IMR-90 (cell line): ENCODE data around the gene ERLIN1. TPM values are rescaled to one million over a fixed set of nuclear protein-coding genes. Genes with fewer than 3 reads are reported as not detected.

Experiments used
- ATAC-seq: fragments of 200-7000 bp; cut with Tn5 transposase; 2 replicates; pipeline ENCODE4 v1.9.1; 2020; ENCODE audit warnings: low read depth, mild to moderate bottlenecking, moderate library complexity
- BruUV-seq: library from RNA; stranded (reverse); fragments of 400-500 nt; replicated peaks from 2 replicates; lab custom pipeline; 2021; lab: Mats Ljungman, UMichigan
- CTCF ChIA-PET: fragments of 300-600 bp; formaldehyde crosslinking; extraction: SDS; loops from one replicate; lab custom pipeline; 2021; ENCODE audit warnings: antibody characterized with exemption; lab: Yijun Ruan, JAX
- POLR2A ChIA-PET: fragments of 300-600 bp; sonication (Branson Sonifier 250); formaldehyde crosslinking; loops from one replicate; lab custom pipeline; 2022; ENCODE audit warnings: antibody characterized with exemption; ENCODE audit not compliant: unreplicated experiment; lab: Charles Lee
- DNase-seq: peaks from one replicate; pipeline ENCODE4 v3.0.0; 2013
- H2AFZ ChIP-seq: replicated peaks from 2 replicates; pipeline ENCODE3; 2013; ENCODE audit warnings: low read length, mild to moderate bottlenecking; ENCODE audit not compliant: poor library complexity
- H2AK5ac ChIP-seq: 2 replicates; pipeline ENCODE4 v1.6.1; 2013; ENCODE audit warnings: low read depth, low read length, inconsistent platforms
- H2AK9ac ChIP-seq: replicated peaks from 2 replicates; pipeline ENCODE3; 2013; ENCODE audit warnings: mild to moderate bottlenecking, low read depth, low read length, moderate library complexity; ENCODE audit not compliant: poor library complexity
- H2BK120ac ChIP-seq: 2 replicates; pipeline ENCODE4 v1.6.1; 2013; ENCODE audit warnings: low read depth, low read length, inconsistent platforms
- H2BK15ac ChIP-seq: 3 replicates; pipeline ENCODE4 v1.6.1; 2013; ENCODE audit warnings: low read depth, low read length, inconsistent platforms
- H2BK20ac ChIP-seq: 2 replicates; pipeline ENCODE4 v1.6.1; 2013; ENCODE audit warnings: low read depth, mild to moderate bottlenecking, inconsistent platforms, low read length, moderate library complexity
- H2BK5ac ChIP-seq: 2 replicates; pipeline ENCODE4 v1.6.1; 2013; ENCODE audit warnings: mild to moderate bottlenecking, low read depth, low read length, inconsistent platforms; ENCODE audit not compliant: poor library complexity, severe bottlenecking
- H3K14ac ChIP-seq: replicated peaks from 2 replicates; pipeline ENCODE4 v1.6.1; 2013; ENCODE audit warnings: low read depth, low read length, inconsistent platforms
- H3K18ac ChIP-seq: 2 replicates; pipeline ENCODE4 v1.6.1; 2013; ENCODE audit warnings: low read depth, low read length, control low read depth
- H3K23ac ChIP-seq: 2 replicates; pipeline ENCODE4 v1.6.1; 2013; ENCODE audit warnings: low read depth, low read length, inconsistent platforms
- H3K27ac ChIP-seq: 2 replicates; pipeline ENCODE4 v1.5.1; 2013; ENCODE audit warnings: mild to moderate bottlenecking, control low read depth, low read length; ENCODE audit not compliant: insufficient read depth
- H3K27me3 ChIP-seq: 2 replicates; pipeline ENCODE4 v1.6.1; 2013; ENCODE audit warnings: low read length; ENCODE audit not compliant: control insufficient read depth, insufficient read depth
- H3K36me3 ChIP-seq: 2 replicates; pipeline ENCODE4 v1.6.1; 2013; ENCODE audit warnings: low read length, mixed read lengths; ENCODE audit not compliant: control insufficient read depth, insufficient read depth
- H3K4ac ChIP-seq: 2 replicates; pipeline ENCODE4 v1.6.1; 2013; ENCODE audit warnings: low read depth, low read length, inconsistent platforms
- H3K4me1 ChIP-seq: 2 replicates; pipeline ENCODE4 v1.6.1; 2013; ENCODE audit warnings: low read length, mixed read lengths; ENCODE audit not compliant: control insufficient read depth, insufficient read depth
- H3K4me2 ChIP-seq: 2 replicates; pipeline ENCODE4 v1.6.1; 2013; ENCODE audit warnings: low read depth, mild to moderate bottlenecking, control low read depth, low read length, moderate library complexity
- H3K4me3 ChIP-seq: 2 replicates; pipeline ENCODE4 v1.5.1; 2013; ENCODE audit warnings: low read depth, mild to moderate bottlenecking, control low read depth, low read length, moderate library complexity; ENCODE audit not compliant: insufficient read depth
- H3K56ac ChIP-seq: 2 replicates; pipeline ENCODE4 v1.6.1; 2013; ENCODE audit warnings: low read length, inconsistent platforms; ENCODE audit not compliant: insufficient read depth; ENCODE audit errors: extremely low read depth
- H3K79me1 ChIP-seq, 2 experiments: 2 replicates each; pipeline ENCODE4 v1.6.1; 2013; ENCODE audit warnings: low read length in 2 of 2, inconsistent platforms in 1 of 2, low read depth in 1 of 2
- H3K9ac ChIP-seq: 2 replicates; pipeline ENCODE4 v1.6.1; 2013; ENCODE audit warnings: low read depth, low read length, control low read depth
- H3K9me1 ChIP-seq: 2 replicates; pipeline ENCODE4 v1.6.1; 2013; ENCODE audit warnings: low read length, inconsistent platforms; ENCODE audit not compliant: insufficient read depth
- H3K9me3 ChIP-seq: 2 replicates; pipeline ENCODE4 v1.6.1; 2013; ENCODE audit warnings: low read length; ENCODE audit not compliant: control insufficient read depth, insufficient read depth
- H4K20me1 ChIP-seq: 2 replicates; pipeline ENCODE4 v1.6.1; 2013; ENCODE audit warnings: low read length, inconsistent platforms; ENCODE audit not compliant: insufficient read depth
- H4K5ac ChIP-seq: 2 replicates; pipeline ENCODE4 v1.6.1; 2013; ENCODE audit warnings: mild to moderate bottlenecking, low read depth, low read length, control low read depth
- H4K8ac ChIP-seq, 2 experiments: 2 replicates each; pipeline ENCODE4 v1.6.1; 2013; ENCODE audit warnings: low read depth in 2 of 2, low read length in 2 of 2, control low read depth in 1 of 2, inconsistent platforms in 1 of 2
- H4K91ac ChIP-seq: 2 replicates; pipeline ENCODE4 v1.6.1; 2013; ENCODE audit warnings: low read depth, low read length, inconsistent platforms; ENCODE audit not compliant: insufficient read depth
- BHLHE40 ChIP-seq: fragments of 150-350 bp; IDR thresholded peaks from 2 replicates; pipeline ENCODE4 v1.6.1; 2016; ENCODE audit warnings: mild to moderate bottlenecking, low read depth, low read length
- CEBPB ChIP-seq: IDR thresholded peaks from 2 replicates; pipeline ENCODE4 v1.6.1; 2012; ENCODE audit warnings: low read depth, low read length, improper control_type of control experiment
- CHD1 ChIP-seq: IDR thresholded peaks from 2 replicates; pipeline ENCODE4 v1.6.1; 2012; ENCODE audit warnings: low read depth, low read length, improper control_type of control experiment
- CTCF ChIP-seq: conservative IDR thresholded peaks from 2 replicates; pipeline ENCODE4 v1.5.1; 2012; ENCODE audit warnings: mild to moderate bottlenecking, low read depth, low read length, improper control_type of control experiment
- ELK1 ChIP-seq: fragments of 150-350 bp; IDR thresholded peaks from 2 replicates; pipeline ENCODE4 v1.6.1; 2016; ENCODE audit warnings: low read depth, mild to moderate bottlenecking, low read length, moderate library complexity, borderline replicate concordance
- FOS ChIP-seq: fragments of 150-350 bp; IDR thresholded peaks from 2 replicates; pipeline ENCODE4 v1.6.1; 2016; ENCODE audit warnings: low read depth, low read length
- MAFK ChIP-seq: IDR thresholded peaks from 2 replicates; pipeline ENCODE4 v1.6.1; 2012; ENCODE audit warnings: low read depth, low read length, improper control_type of control experiment
- MAZ ChIP-seq: IDR thresholded peaks from 2 replicates; pipeline ENCODE4 v1.6.1; 2012; ENCODE audit warnings: low read depth, mild to moderate bottlenecking, low read length, improper control_type of control experiment, moderate library complexity, borderline replicate concordance
- MXI1 ChIP-seq: IDR thresholded peaks from 2 replicates; pipeline ENCODE4 v1.6.1; 2012; ENCODE audit warnings: low read depth, mild to moderate bottlenecking, low read length, moderate library complexity, borderline replicate concordance
- POLR2A ChIP-seq: IDR thresholded peaks from 2 replicates; pipeline ENCODE4 v1.6.1; 2012; ENCODE audit warnings: mild to moderate bottlenecking, low read depth, low read length
- RAD21 ChIP-seq: IDR thresholded peaks from 2 replicates; pipeline ENCODE4 v1.6.1; 2012; ENCODE audit warnings: low read length, improper control_type of control experiment
- RCOR1 ChIP-seq: IDR thresholded peaks from 2 replicates; pipeline ENCODE4 v1.6.1; 2012; ENCODE audit warnings: mild to moderate bottlenecking, low read length, improper control_type of control experiment; ENCODE audit not compliant: insufficient replicate concordance
- RFX5 ChIP-seq: IDR thresholded peaks from 2 replicates; pipeline ENCODE4 v1.8.0; 2012; ENCODE audit warnings: low read depth, mild to moderate bottlenecking, low read length, moderate library complexity
- SMC3 ChIP-seq: fragments of 150-350 bp; IDR thresholded peaks from 2 replicates; pipeline ENCODE4 v1.6.1; 2016; ENCODE audit warnings: low read depth, mild to moderate bottlenecking, antibody characterized with exemption, low read length, moderate library complexity
- WGBS, 2 experiments: methylation state at CpG; one replicate each; pipeline versions ENCODE4 v1.1.5 to v1.1.7; 2013; ENCODE audit warnings: missing lambda C conversion rate in 2 of 2; ENCODE audit not compliant: insufficient read length in 1 of 2; ENCODE audit errors: extremely low coverage in 2 of 2; 5-methylcytosine and 5-hydroxymethylcytosine counted together
- dilution Hi-C: fragments of 300-500 bp; cut with HindIII; formaldehyde crosslinking; loops from one replicate; pipeline ENCODE4 v1.14.3; 2018; ENCODE audit warnings: low sequenced_read_pairs; ENCODE audit not compliant: unreplicated experiment
- in situ Hi-C: fragments of 300-500 bp; cut with MboI; formaldehyde crosslinking; loops from 3 replicates; pipeline ENCODE4 v1.14.3; 2019; ENCODE audit warnings: low sequenced_read_pairs, inconsistent platforms, mixed read lengths
- intact Hi-C: fragments of 100-400 bp; cut with micrococcal nuclease; formaldehyde crosslinking; loops from 2 replicates; pipeline ENCODE4 v1.10.0; 2022
- polyA plus RNA-seq, 3 experiments: library from polyadenylated mRNA; depleted of rRNA; stranded (reverse); fragments of >200 nt; gene quantifications; 2 replicates each; pipeline ENCODE4 v1.2.3, GENCODE V29; 2012; ENCODE audit warnings: low replicate concordance in 1 of 3
- total RNA-seq: library from RNA; depleted of rRNA; stranded (reverse); fragments of >200 nt; gene quantifications from 2 replicates; pipeline ENCODE4 v1.2.3, GENCODE V29; 2012
- TF ChIP-seq, protein P1 (sequence below): fragments of 150-350 bp; IDR thresholded peaks from 2 replicates; pipeline ENCODE4 v1.6.1; 2017; ENCODE audit warnings: mild to moderate bottlenecking, antibody characterized with exemption, low read length, low read depth

Gene ERLIN1
- total and polyA plus RNA-seq, 2 of the 4 experiments (the other 2 are of a cell fraction) = 31.5 to 33.9 TPM

DNA sequence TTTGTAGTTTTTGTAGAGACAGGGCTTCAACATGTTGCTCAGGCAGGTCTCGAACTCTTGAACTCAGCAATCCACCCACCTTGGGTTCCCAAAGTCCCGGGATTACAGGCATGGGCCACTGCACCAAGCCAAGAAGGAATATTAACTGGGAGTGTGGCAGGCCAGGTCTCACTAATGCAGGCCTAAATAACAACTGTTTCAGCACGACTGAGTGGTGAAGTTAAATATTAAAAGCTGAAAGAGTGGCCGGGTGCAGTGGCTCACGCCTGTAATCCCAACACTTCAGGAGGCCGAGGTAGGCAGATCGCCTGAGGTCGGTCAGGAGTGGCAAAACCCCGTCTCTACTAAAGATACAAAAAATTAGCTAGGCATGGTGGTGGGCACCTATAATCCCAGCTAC is 22.4 kb upstream of the ERLIN1 start:
- no peak overlapping the region for H2BK5ac ChIP-seq
- no peak overlapping the region for H2AK5ac ChIP-seq
- in situ Hi-C loops = no loop called here
- intact Hi-C loops = loop anchor here (5.0 kb wide), 1 partner anchor 714 kb away; no protein-coding TSS in a partner anchor
- no peak overlapping the region for H3K4me2 ChIP-seq
- ChIA-PET POLR2A (no interaction called here), CTCF (no interaction called here)
- no peak overlapping the region for H2BK15ac ChIP-seq
- H2AFZ ChIP-seq = no peak overlapping the region
- H2AK9ac ChIP-seq = no peak overlapping the region
- ATAC-seq = no peak
- no TSS peak for BruUV-seq
- whole genome bisulfite sequencing, 2 experiments = 100% methylated on average over 2 of the region's 9 CpGs; no CpG with 5 or more reads in 1 of the 2 experiments
- dilution Hi-C loops = no loop called here
- no peaks in the 10 kb centered on the region for H3K9me3 ChIP-seq
- H3K9ac ChIP-seq = no peak overlapping the region
- no peak overlapping the region for H3K14ac ChIP-seq
- no peak overlapping the region for H2BK20ac ChIP-seq
- H3K27ac ChIP-seq = no peak overlapping the region
- H3K23ac ChIP-seq = no peak overlapping the region
- no peaks in the 10 kb centered on the region for H3K9me1 ChIP-seq
- no peak for DNase-seq
- H3K18ac ChIP-seq = no peak overlapping the region
- H3K4me3 ChIP-seq = no peak overlapping the region
- H2BK120ac ChIP-seq = no peak overlapping the region
- no peak overlapping the region for H3K56ac ChIP-seq
- H3K79me1 ChIP-seq = no peaks in the 10 kb centered on the region; a peak in 1 of 4 replicates
- no peaks in the 10 kb centered on the region for H3K27me3 ChIP-seq
- H4K8ac ChIP-seq = no peak overlapping the region
- H3K36me3 ChIP-seq = peaks cover 22% of the 10 kb centered on the region
- no peak overlapping the region for H3K4ac ChIP-seq
- TF ChIP-seq FOS (no peak), MAZ (no peak), CHD1 (no peak), MAFK (no peak), RAD21 (no peak), CTCF (no peak), CEBPB (no peak), RCOR1 (no peak), RFX5 (no peak), ELK1 (no peak), BHLHE40 (no peak), SMC3 (no peak), MXI1 (no peak), POLR2A (no peak)
- TF ChIP-seq, protein P1, sequence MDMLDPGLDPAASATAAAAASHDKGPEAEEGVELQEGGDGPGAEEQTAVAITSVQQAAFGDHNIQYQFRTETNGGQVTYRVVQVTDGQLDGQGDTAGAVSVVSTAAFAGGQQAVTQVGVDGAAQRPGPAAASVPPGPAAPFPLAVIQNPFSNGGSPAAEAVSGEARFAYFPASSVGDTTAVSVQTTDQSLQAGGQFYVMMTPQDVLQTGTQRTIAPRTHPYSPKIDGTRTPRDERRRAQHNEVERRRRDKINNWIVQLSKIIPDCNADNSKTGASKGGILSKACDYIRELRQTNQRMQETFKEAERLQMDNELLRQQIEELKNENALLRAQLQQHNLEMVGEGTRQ = no peak
- H4K20me1 ChIP-seq = no peaks in the 10 kb centered on the region
- no peak overlapping the region for H4K91ac ChIP-seq
- H4K5ac ChIP-seq = no peak overlapping the region
- no peaks in the 10 kb centered on the region; the same call in 1 of the 2 replicates for H3K4me1 ChIP-seq
